GM12878 (cell line): ENCODE results near the gene PDXDC1. TPM values are rescaled to one million over a fixed set of nuclear protein-coding genes. Genes with fewer than 3 reads are reported as not detected.

Source experiments
- ATAC-seq: fragments of 200-7000 bp; cut with Tn5 transposase; 3 replicates; pipeline ENCODE4 v1.9.1; 2020; ENCODE audit warnings: mild to moderate bottlenecking, moderate library complexity
- BruUV-seq: library from RNA; stranded (reverse); fragments of 400-500 nt; replicated peaks from 2 replicates; lab custom pipeline; 2021; lab: Mats Ljungman, UMichigan
- CTCF ChIA-PET: fragments of 300-600 bp; sonication (Branson Sonifier 250); formaldehyde crosslinking; extraction: SDS; loops from one replicate; lab custom pipeline; 2021; ENCODE audit warnings: inconsistent platforms; lab: Yijun Ruan, JAX
- POLR2A ChIA-PET: fragments of 350-600 bp; formaldehyde crosslinking; extraction: SDS; loops from one replicate; lab custom pipeline; 2021; ENCODE audit warnings: inconsistent platforms; lab: Charles Lee
- RAD21 ChIA-PET: fragments of 300-600 bp; sonication (Branson Sonifier 250); formaldehyde crosslinking; loops from one replicate; lab custom pipeline; 2023; ENCODE audit warnings: antibody characterized with exemption; ENCODE audit not compliant: unreplicated experiment; lab: Charles Lee
- SMC1A ChIA-PET: fragments of 300-600 bp; sonication (Branson Sonifier 250); formaldehyde crosslinking; loops from one replicate; lab custom pipeline; 2023; ENCODE audit not compliant: unreplicated experiment, uncharacterized antibody; lab: Charles Lee
- DNase-seq: peaks from one replicate; pipeline ENCODE4 v3.0.0-alpha.2; 2011; ENCODE audit warnings: low read depth, low spot score
- FAIRE-seq: peaks from 3 replicates; lab custom pipeline; 2011; peaks lifted over from hg19 to GRCh38; lab: Jason Lieb, UNC
- H2AFZ ChIP-seq: 2 replicates; pipeline ENCODE4 v1.6.0; 2011; ENCODE audit warnings: low read depth, low read length, control low read depth; ENCODE audit not compliant: control insufficient read depth
- H3K27ac ChIP-seq: 2 replicates; pipeline ENCODE4 v1.5.1; 2011; ENCODE audit warnings: control low read depth; ENCODE audit not compliant: control insufficient read depth, insufficient read depth
- H3K27me3 ChIP-seq, 2 experiments: replicated peaks in 1 of 2; 2 replicates each; pipeline versions ENCODE4 v1.6.0 to v1.6.1; 2011; ENCODE audit warnings: low read length in 1 of 2; ENCODE audit not compliant: control insufficient read depth in 2 of 2, insufficient read depth in 2 of 2
- H3K36me3 ChIP-seq, 2 experiments: 2 replicates each; pipeline ENCODE4 v1.5.1; 2011; ENCODE audit warnings: low read length in 1 of 2; ENCODE audit not compliant: control insufficient read depth in 2 of 2, insufficient read depth in 2 of 2
- H3K4me1 ChIP-seq: 2 replicates; pipeline ENCODE4 v1.6.1; 2011; ENCODE audit warnings: mild to moderate bottlenecking, low read length, moderate library complexity, mixed read lengths; ENCODE audit not compliant: control insufficient read depth, insufficient read depth
- H3K4me2 ChIP-seq: 2 replicates; pipeline ENCODE4 v1.6.0; 2011; ENCODE audit warnings: control low read depth; ENCODE audit not compliant: control insufficient read depth, insufficient read depth
- H3K4me3 ChIP-seq: fragments of 200-600 bp; sonication (generic); 2 replicates; pipeline ENCODE4 v1.5.1; 2016
- H3K79me2 ChIP-seq: 2 replicates; pipeline ENCODE4 v1.6.0; 2011; ENCODE audit warnings: low read length; ENCODE audit not compliant: control insufficient read depth, insufficient read depth
- H3K9ac ChIP-seq: 2 replicates; pipeline ENCODE4 v1.8.0; 2011; ENCODE audit warnings: low read length, control low read depth, mixed read lengths; ENCODE audit not compliant: control insufficient read depth, insufficient read depth
- H3K9me3 ChIP-seq: replicated peaks from 3 replicates; pipeline ENCODE4 v1.5.1; 2011; ENCODE audit warnings: mild to moderate bottlenecking, low read length; ENCODE audit not compliant: control insufficient read depth, insufficient read depth
- H4K20me1 ChIP-seq: 2 replicates; pipeline ENCODE4 v1.6.0; 2011; ENCODE audit not compliant: control insufficient read depth, insufficient read depth
- CBX3 ChIP-seq: fragments of 200-600 bp; sonication (generic); IDR thresholded peaks from 2 replicates; pipeline ENCODE4 v1.6.1; 2016; ENCODE audit warnings: low read depth, borderline replicate concordance
- CHD2 ChIP-seq: IDR thresholded peaks from 2 replicates; pipeline ENCODE4 v1.6.1; 2011; ENCODE audit warnings: low read depth, low read length, improper control_type of control experiment, borderline replicate concordance
- EGR1 ChIP-seq, 2 experiments: IDR thresholded peaks; 1 replicate in 1 of 2; 2 replicates in 1 of 2; pipeline ENCODE4 v1.6.1; 2011 to 2012; ENCODE audit warnings: low read depth in 2 of 2, low read length in 2 of 2, borderline replicate concordance in 1 of 2, mild to moderate bottlenecking in 1 of 2, moderate library complexity in 1 of 2
- FOXM1 ChIP-seq: IDR thresholded peaks from 2 replicates; pipeline ENCODE4 v1.6.1; 2012; ENCODE audit warnings: low read depth, mild to moderate bottlenecking, inconsistent platforms, low read length, moderate library complexity
- IKZF2 ChIP-seq, 2 experiments: fragments of 450-650 bp; IDR thresholded peaks; 2 replicates each; pipeline ENCODE4 v1.6.1; 2017; ENCODE audit warnings: mild to moderate bottlenecking in 2 of 2, moderate library complexity in 2 of 2
- JUND ChIP-seq: IDR thresholded peaks from 2 replicates; pipeline ENCODE4 v1.6.1; 2012; ENCODE audit warnings: low read depth, mild to moderate bottlenecking, low read length, improper control_type of control experiment, moderate library complexity
- KLF5 ChIP-seq: fragments of 450-650 bp; IDR thresholded peaks from 2 replicates; pipeline ENCODE4 v1.6.1; 2014; ENCODE audit warnings: mild to moderate bottlenecking; ENCODE audit not compliant: partially characterized antibody
- MEF2B ChIP-seq: fragments of 450-650 bp; IDR thresholded peaks from 2 replicates; pipeline ENCODE4 v1.6.1; 2018; ENCODE audit warnings: mild to moderate bottlenecking, moderate library complexity; ENCODE audit not compliant: partially characterized antibody, poor library complexity, severe bottlenecking
- MYC ChIP-seq: IDR thresholded peaks from 2 replicates; pipeline ENCODE4 v1.6.1; 2011; ENCODE audit warnings: mild to moderate bottlenecking, low read length, moderate library complexity, inconsistent platforms; ENCODE audit not compliant: insufficient read depth, insufficient replicate concordance, insufficient read length, severe bottlenecking
- NFIC ChIP-seq: IDR thresholded peaks from 2 replicates; pipeline ENCODE4 v1.6.1; 2012; ENCODE audit warnings: low read depth, mild to moderate bottlenecking, inconsistent platforms, low read length, moderate library complexity
- RAD51 ChIP-seq: fragments of 450-650 bp; IDR thresholded peaks from 2 replicates; pipeline ENCODE4 v1.6.1; 2016; ENCODE audit warnings: moderate library complexity, mild to moderate bottlenecking, inconsistent platforms
- RCOR1 ChIP-seq: conservative IDR thresholded peaks from 2 replicates; pipeline ENCODE4 v1.6.1; 2012; ENCODE audit warnings: low read depth, low read length, improper control_type of control experiment
- SREBF1 ChIP-seq: IDR thresholded peaks from 2 replicates; pipeline ENCODE4 v1.6.1; 2012; ENCODE audit warnings: mild to moderate bottlenecking, low read length
- ZZZ3 ChIP-seq: IDR thresholded peaks from 2 replicates; pipeline ENCODE4 v1.6.1; 2011; ENCODE audit warnings: low read depth; ENCODE audit not compliant: control insufficient read depth, insufficient read length
- WGBS: methylation state at CpG from one replicate; pipeline ENCODE4 v1.1.6; 2016; ENCODE audit warnings: low lambda C conversion rate; ENCODE audit not compliant: insufficient replicate concordance, insufficient coverage; ENCODE audit errors: missing lambda C conversion rate; 5-methylcytosine and 5-hydroxymethylcytosine counted together
- in situ Hi-C: fragments of 300-500 bp; cut with MboI; formaldehyde crosslinking; loops from 9 replicates; pipeline ENCODE4 v1.14.3; 2018; ENCODE audit warnings: mixed read lengths
- intact Hi-C: fragments of 100-400 bp; cut with micrococcal nuclease; formaldehyde crosslinking; loops from one replicate; pipeline ENCODE4 v1.14.2; 2022; ENCODE audit not compliant: unreplicated experiment
- polyA plus RNA-seq, 11 experiments: library from polyadenylated mRNA; depleted of rRNA in 4 of 11; unstranded in 6 of 11; stranded (reverse) in 5 of 11; fragments of >200 nt; fragmentation: Nextera tagmentation in 4 of 11; fragmentation: Illumina TruSeq in 1 of 11; extraction: Ambion mirVana in 4 of 11; extraction: Trizol in 1 of 11; gene quantifications; 1 replicate in 1 of 11; 2 replicates in 10 of 11; pipeline versions ENCODE4 v1.2.1 to v1.2.3, GENCODE V29; 2011 to 2016; ENCODE audit warnings: inconsistent platforms in 2 of 11, missing spikeins in 2 of 11, low read depth in 1 of 11
- total RNA-seq, 4 experiments: library from RNA; depleted of rRNA in 3 of 4; stranded (reverse); fragments of >200 nt in 3 of 4; fragmentation: Illumina TruSeq in 1 of 4; extraction: Trizol in 1 of 4; gene quantifications; 2 replicates each; pipeline versions ENCODE4 v1.2.1 to v1.2.3, GENCODE V29; 2013 to 2021
- TF ChIP-seq, protein P1 (sequence below): fragments of 450-650 bp; conservative IDR thresholded peaks from 2 replicates; pipeline ENCODE4 v1.6.1; 2017; ENCODE audit warnings: mild to moderate bottlenecking, moderate library complexity
- TF ChIP-seq, protein P2 (sequence below): fragments of 150-350 bp; IDR thresholded peaks from 2 replicates; pipeline ENCODE4 v1.6.1; 2016; ENCODE audit warnings: low read depth, low read length
- TF ChIP-seq, protein P3 (sequence below): IDR thresholded peaks from 2 replicates; pipeline ENCODE4 v1.6.1; 2011; ENCODE audit warnings: low read depth, mild to moderate bottlenecking, low read length, moderate library complexity, borderline replicate concordance; ENCODE audit errors: extremely low read depth
- TF ChIP-seq, protein P4 (sequence below): fragments of 450-650 bp; IDR thresholded peaks from 2 replicates; pipeline ENCODE4 v1.6.1; 2014; ENCODE audit warnings: mild to moderate bottlenecking

PDXDC1 gene
- total and polyA plus RNA-seq, 10 of the 15 experiments (the other 5 are each of a cell fraction or from before 2014, with no cell fraction given), result 6.1 to 78.2 (median 53.8) TPM

DNA sequence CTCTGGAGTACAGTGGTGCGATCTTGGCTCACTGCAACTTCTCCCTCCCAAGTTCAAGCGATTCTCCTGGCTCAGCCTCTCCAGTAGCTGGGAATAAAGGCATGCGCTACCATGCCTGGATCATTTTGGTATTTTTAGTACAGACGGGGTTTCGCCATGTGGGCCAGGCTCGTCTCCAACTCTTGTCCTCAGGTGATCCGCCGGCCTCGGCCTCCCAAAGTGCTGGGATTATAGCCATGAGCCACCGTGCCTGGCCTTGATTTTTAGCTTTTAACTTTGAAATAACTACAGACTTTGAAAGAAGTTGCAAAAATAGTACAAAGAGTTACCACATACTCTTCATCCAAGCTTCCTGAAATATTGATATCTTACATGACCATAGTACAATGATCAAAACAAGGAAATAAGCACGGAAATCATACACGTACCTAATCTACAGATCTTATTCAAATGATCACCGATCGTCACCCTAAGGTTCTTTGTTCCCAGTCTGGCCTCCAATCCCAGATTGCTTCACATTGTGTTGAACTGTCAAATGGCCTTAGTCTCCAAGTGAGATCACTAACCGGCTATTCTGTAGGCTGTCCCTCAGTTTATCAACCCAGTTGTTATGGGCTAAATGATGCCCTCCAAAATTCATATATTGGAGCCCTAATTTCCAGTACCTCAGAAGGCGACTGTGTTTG lies 19.1 kb upstream of the PDXDC1 start:
- Histone ChIP-seq H3K36me3 (no peaks in the 10 kb centered on the region), H3K9me3 (no peaks in the 10 kb centered on the region), H3K27ac (no peak overlapping the region), H3K4me3 (no peak overlapping the region), H3K79me2 (no peaks in the 10 kb centered on the region), H3K4me1 (no peaks in the 10 kb centered on the region), H2AFZ (no peak overlapping the region), H3K9ac (no peak overlapping the region), H4K20me1 (no peaks in the 10 kb centered on the region), H3K27me3 (no peaks in the 10 kb centered on the region), H3K4me2 (no peak overlapping the region)
- DNase-seq (no peak), ATAC-seq (no peak), FAIRE-seq (no peak)
- in situ Hi-C loops, result no loop called here
- TF ChIP-seq MYC, result no peak
- TF ChIP-seq FOXM1, result no peak
- TF ChIP-seq CHD2, result no peak
- TF ChIP-seq, protein P1, sequence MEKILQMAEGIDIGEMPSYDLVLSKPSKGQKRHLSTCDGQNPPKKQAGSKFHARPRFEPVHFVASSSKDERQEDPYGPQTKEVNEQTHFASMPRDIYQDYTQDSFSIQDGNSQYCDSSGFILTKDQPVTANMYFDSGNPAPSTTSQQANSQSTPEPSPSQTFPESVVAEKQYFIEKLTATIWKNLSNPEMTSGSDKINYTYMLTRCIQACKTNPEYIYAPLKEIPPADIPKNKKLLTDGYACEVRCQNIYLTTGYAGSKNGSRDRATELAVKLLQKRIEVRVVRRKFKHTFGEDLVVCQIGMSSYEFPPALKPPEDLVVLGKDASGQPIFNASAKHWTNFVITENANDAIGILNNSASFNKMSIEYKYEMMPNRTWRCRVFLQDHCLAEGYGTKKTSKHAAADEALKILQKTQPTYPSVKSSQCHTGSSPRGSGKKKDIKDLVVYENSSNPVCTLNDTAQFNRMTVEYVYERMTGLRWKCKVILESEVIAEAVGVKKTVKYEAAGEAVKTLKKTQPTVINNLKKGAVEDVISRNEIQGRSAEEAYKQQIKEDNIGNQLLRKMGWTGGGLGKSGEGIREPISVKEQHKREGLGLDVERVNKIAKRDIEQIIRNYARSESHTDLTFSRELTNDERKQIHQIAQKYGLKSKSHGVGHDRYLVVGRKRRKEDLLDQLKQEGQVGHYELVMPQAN, result no peak
- no peak for TF ChIP-seq ZZZ3
- TF ChIP-seq NFIC, result no peak
- TF ChIP-seq, protein P2, sequence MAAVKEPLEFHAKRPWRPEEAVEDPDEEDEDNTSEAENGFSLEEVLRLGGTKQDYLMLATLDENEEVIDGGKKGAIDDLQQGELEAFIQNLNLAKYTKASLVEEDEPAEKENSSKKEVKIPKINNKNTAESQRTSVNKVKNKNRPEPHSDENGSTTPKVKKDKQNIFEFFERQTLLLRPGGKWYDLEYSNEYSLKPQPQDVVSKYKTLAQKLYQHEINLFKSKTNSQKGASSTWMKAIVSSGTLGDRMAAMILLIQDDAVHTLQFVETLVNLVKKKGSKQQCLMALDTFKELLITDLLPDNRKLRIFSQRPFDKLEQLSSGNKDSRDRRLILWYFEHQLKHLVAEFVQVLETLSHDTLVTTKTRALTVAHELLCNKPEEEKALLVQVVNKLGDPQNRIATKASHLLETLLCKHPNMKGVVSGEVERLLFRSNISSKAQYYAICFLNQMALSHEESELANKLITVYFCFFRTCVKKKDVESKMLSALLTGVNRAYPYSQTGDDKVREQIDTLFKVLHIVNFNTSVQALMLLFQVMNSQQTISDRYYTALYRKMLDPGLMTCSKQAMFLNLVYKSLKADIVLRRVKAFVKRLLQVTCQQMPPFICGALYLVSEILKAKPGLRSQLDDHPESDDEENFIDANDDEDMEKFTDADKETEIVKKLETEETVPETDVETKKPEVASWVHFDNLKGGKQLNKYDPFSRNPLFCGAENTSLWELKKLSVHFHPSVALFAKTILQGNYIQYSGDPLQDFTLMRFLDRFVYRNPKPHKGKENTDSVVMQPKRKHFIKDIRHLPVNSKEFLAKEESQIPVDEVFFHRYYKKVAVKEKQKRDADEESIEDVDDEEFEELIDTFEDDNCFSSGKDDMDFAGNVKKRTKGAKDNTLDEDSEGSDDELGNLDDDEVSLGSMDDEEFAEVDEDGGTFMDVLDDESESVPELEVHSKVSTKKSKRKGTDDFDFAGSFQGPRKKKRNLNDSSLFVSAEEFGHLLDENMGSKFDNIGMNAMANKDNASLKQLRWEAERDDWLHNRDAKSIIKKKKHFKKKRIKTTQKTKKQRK, result no peak
- TF ChIP-seq CBX3, result no peak
- TF ChIP-seq, protein P3, sequence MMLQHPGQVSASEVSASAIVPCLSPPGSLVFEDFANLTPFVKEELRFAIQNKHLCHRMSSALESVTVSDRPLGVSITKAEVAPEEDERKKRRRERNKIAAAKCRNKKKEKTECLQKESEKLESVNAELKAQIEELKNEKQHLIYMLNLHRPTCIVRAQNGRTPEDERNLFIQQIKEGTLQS, result no peak
- no peak for TF ChIP-seq RAD51
- TF ChIP-seq MEF2B, result no peak
- TF ChIP-seq RCOR1, result no peak
- no peak for TF ChIP-seq SREBF1
- TF ChIP-seq, protein P4, sequence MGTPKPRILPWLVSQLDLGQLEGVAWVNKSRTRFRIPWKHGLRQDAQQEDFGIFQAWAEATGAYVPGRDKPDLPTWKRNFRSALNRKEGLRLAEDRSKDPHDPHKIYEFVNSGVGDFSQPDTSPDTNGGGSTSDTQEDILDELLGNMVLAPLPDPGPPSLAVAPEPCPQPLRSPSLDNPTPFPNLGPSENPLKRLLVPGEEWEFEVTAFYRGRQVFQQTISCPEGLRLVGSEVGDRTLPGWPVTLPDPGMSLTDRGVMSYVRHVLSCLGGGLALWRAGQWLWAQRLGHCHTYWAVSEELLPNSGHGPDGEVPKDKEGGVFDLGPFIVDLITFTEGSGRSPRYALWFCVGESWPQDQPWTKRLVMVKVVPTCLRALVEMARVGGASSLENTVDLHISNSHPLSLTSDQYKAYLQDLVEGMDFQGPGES, result no peak
- no peak for TF ChIP-seq IKZF2 (IDR thresholded peaks at IDR 0.05)
- TF ChIP-seq JUND, result no peak
- TF ChIP-seq KLF5, result no peak
- TF ChIP-seq EGR1 (IDR thresholded peaks at IDR 0.05; ENCODE audit: borderline replicate concordance in 1 of 2, low read depth in 2 of 2, low read length in 2 of 2), result no peak
- RAD21 ChIA-PET, result no interaction called here
- CTCF ChIA-PET, result no interaction called here
- 77% methylated on average over 15 of the region's 16 CpGs for WGBS
- POLR2A ChIA-PET, result no interaction called here
- intact Hi-C loops, result no loop called here
- BruUV-seq, result no TSS peak
- SMC1A ChIA-PET, result no interaction called here
